Measurements from ENCODE around the gene DUSP12. TPM values are rescaled to one million over a fixed set of nuclear protein-coding genes. Genes with fewer than 3 reads are reported as not detected.

The DUSP12 gene
- total RNA-seq, 1 experiment from 2014 or later, result 31.6 TPM

DNA sequence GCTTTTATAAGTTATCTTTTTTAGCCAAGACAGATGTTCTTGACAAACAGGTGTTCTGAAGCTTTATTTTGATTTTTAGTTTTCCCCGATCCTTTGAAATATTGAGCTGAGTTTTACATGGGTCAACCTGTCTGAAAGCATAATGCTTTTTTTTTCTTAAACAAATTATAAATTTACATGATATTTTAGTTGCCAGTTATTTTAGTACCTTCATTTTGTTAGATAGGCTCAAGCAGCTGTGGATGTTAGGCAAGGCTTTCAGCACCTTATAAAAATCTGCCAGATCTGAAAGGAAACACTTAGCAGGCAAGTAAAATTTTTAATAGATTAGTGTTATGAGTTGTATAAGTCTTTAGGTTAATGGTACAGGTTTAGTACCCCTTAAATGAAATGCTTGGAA, 50.2 kb downstream of the DUSP12 start:
- ATAC-seq (no peak), DNase-seq (ENCODE audit: low read depth, low spot score) (no peak)
- no peaks in the 10 kb centered on the region for H3K4me1 ChIP-seq (ENCODE audit: control insufficient read depth in 1 of 2, insufficient read depth in 2 of 2, low read length in 2 of 2)
- no peak overlapping the region for H3K4me2 ChIP-seq (ENCODE audit: low read length)
- H3K9me3 ChIP-seq (ENCODE audit: control insufficient read depth in 1 of 2, insufficient read depth in 1 of 2, low read depth in 1 of 2, low read length in 2 of 2), result no peaks in the 10 kb centered on the region
- H3K9me2 ChIP-seq (ENCODE audit: insufficient read depth), result no peaks in the 10 kb centered on the region
- intact Hi-C loops (cut with micrococcal nuclease), result loop anchor here (10.0 kb wide), 1 partner anchor 475 kb away; no protein-coding TSS in a partner anchor
- no peak overlapping the region for H3K9ac ChIP-seq (ENCODE audit: low read length)
- POLR2A ChIA-PET, result no interaction called here
- H3K27ac ChIP-seq (ENCODE audit: low read depth, low read length), result no peak overlapping the region
- no peaks in the 10 kb centered on the region; a peak in 1 of 4 replicates for H3K36me3 ChIP-seq (ENCODE audit: control insufficient read depth in 1 of 2, insufficient read depth in 2 of 2, low read length in 2 of 2)
- H3K79me2 ChIP-seq (ENCODE audit: insufficient read depth, low read length), result no peaks in the 10 kb centered on the region
- no peaks in the 10 kb centered on the region for H4K20me1 ChIP-seq (ENCODE audit: insufficient read depth)
- H2AFZ ChIP-seq (ENCODE audit: low read depth, low read length, poor library complexity, severe bottlenecking), result no peak overlapping the region
- H3K27me3 ChIP-seq (ENCODE audit: insufficient read depth, low read length), result no peaks in the 10 kb centered on the region
- CTCF ChIA-PET, result interaction anchor here (1.1 kb wide), 1 partner anchor 238 kb away, joined by 6 read pairs; no protein-coding TSS in a partner anchor
- BruUV-seq (replicated peaks), result no TSS peak
- H3K4me3 ChIP-seq (replicated peaks in 1 of 2; ENCODE audit: low read depth in 1 of 2, low read length in 2 of 2), result no peak overlapping the region
- TF ChIP-seq SIN3A (IDR thresholded peaks at IDR 0.05; ENCODE audit: low read depth) (no peak), SP1 (IDR thresholded peaks at IDR 0.05; ENCODE audit: low read depth) (no peak), CBX3 (IDR thresholded peaks at IDR 0.05; ENCODE audit: low read depth) (no peak), ZNF274 (IDR thresholded peaks at IDR 0.05; ENCODE audit: low read depth, low read length) (no peak), EGR1 (IDR thresholded peaks at IDR 0.05; ENCODE audit: low read depth) (no peak), EZH2phosphoT487 (IDR thresholded peaks at IDR 0.05; ENCODE audit: borderline replicate concordance) (no peak), JUND (IDR thresholded peaks at IDR 0.05) (no peak), SRF (IDR thresholded peaks at IDR 0.05; ENCODE audit: low read depth) (no peak), ZBTB33 (IDR thresholded peaks at IDR 0.05; ENCODE audit: extremely low read depth, insufficient replicate concordance, low read length) (no peak)
- TF ChIP-seq, protein P1, sequence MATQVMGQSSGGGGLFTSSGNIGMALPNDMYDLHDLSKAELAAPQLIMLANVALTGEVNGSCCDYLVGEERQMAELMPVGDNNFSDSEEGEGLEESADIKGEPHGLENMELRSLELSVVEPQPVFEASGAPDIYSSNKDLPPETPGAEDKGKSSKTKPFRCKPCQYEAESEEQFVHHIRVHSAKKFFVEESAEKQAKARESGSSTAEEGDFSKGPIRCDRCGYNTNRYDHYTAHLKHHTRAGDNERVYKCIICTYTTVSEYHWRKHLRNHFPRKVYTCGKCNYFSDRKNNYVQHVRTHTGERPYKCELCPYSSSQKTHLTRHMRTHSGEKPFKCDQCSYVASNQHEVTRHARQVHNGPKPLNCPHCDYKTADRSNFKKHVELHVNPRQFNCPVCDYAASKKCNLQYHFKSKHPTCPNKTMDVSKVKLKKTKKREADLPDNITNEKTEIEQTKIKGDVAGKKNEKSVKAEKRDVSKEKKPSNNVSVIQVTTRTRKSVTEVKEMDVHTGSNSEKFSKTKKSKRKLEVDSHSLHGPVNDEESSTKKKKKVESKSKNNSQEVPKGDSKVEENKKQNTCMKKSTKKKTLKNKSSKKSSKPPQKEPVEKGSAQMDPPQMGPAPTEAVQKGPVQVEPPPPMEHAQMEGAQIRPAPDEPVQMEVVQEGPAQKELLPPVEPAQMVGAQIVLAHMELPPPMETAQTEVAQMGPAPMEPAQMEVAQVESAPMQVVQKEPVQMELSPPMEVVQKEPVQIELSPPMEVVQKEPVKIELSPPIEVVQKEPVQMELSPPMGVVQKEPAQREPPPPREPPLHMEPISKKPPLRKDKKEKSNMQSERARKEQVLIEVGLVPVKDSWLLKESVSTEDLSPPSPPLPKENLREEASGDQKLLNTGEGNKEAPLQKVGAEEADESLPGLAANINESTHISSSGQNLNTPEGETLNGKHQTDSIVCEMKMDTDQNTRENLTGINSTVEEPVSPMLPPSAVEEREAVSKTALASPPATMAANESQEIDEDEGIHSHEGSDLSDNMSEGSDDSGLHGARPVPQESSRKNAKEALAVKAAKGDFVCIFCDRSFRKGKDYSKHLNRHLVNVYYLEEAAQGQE (IDR thresholded peaks at IDR 0.05; ENCODE audit: low read depth), result no peak
- TF ChIP-seq, protein P2, sequence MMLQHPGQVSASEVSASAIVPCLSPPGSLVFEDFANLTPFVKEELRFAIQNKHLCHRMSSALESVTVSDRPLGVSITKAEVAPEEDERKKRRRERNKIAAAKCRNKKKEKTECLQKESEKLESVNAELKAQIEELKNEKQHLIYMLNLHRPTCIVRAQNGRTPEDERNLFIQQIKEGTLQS (IDR thresholded peaks at IDR 0.05), result no peak
- RAD21 ChIA-PET (ENCODE audit: low non-redundant PET in 1 of 2, low total read pairs in 2 of 2, uncharacterized antibody in 2 of 2, unreplicated experiment in 2 of 2), result no interaction called here

Data from HCT116 (cell line).